HepG2 (cell line): ENCODE data around the gene ST6GALNAC4. TPM values are rescaled to one million over a fixed set of nuclear protein-coding genes. Genes with fewer than 3 reads are reported as not detected.

Source experiments
- ATAC-seq: fragments of 200-7000 bp; cut with Tn5 transposase; 3 replicates; pipeline ENCODE4 v1.9.1; 2020; ENCODE audit warnings: mild to moderate bottlenecking, moderate library complexity
- BruUV-seq: library from RNA; stranded (reverse); fragments of 400-500 nt; replicated peaks from 2 replicates; lab custom pipeline; 2021; lab: Mats Ljungman, UMichigan
- CTCF ChIA-PET: fragments of 300-600 bp; formaldehyde crosslinking; extraction: SDS; loops from one replicate; lab custom pipeline; 2021; ENCODE audit warnings: low total read pairs, inconsistent platforms, low intra/inter-chr PET ratio; lab: Yijun Ruan, JAX
- POLR2A ChIA-PET: fragments of 350-600 bp; sonication (Branson Sonifier 250); formaldehyde crosslinking; loops from one replicate; lab custom pipeline; 2020; ENCODE audit warnings: antibody characterized with exemption, inconsistent platforms; lab: Yijun Ruan, JAX
- DNase-seq: peaks from one replicate; pipeline ENCODE4 v3.0.0-alpha.2; 2015; ENCODE audit warnings: low spot score
- FAIRE-seq: peaks from 3 replicates; lab custom pipeline; 2011; peaks lifted over from hg19 to GRCh38; lab: Jason Lieb, UNC
- H2AFZ ChIP-seq: one replicate; pipeline ENCODE4 v1.6.1; 2011; ENCODE audit warnings: low read length, inconsistent platforms
- H3K27ac ChIP-seq: fragments of 300-600 bp; 3 replicates; pipeline ENCODE4 v1.8.0; 2011; ENCODE audit warnings: mixed run types, mild to moderate bottlenecking, mixed read lengths, low read length, inconsistent platforms; ENCODE audit not compliant: insufficient read depth; ENCODE audit errors: extremely low read length
- H3K27me3 ChIP-seq, 2 experiments: fragments of 200-600 bp in 1 of 2; 2 replicates in 1 of 2; 3 replicates in 1 of 2; pipeline versions ENCODE4 v1.6.0 to v1.8.0; 2011; ENCODE audit warnings: low read length in 2 of 2, mild to moderate bottlenecking in 2 of 2, moderate library complexity in 2 of 2, inconsistent platforms in 1 of 2; ENCODE audit not compliant: insufficient read depth in 2 of 2, control insufficient read depth in 1 of 2
- H3K36me3 ChIP-seq, 2 experiments: fragments of 200-600 bp in 1 of 2; replicated peaks in 1 of 2; 2 replicates in 1 of 2; 3 replicates in 1 of 2; pipeline versions ENCODE4 v1.5.1 to v1.8.0; 2011; ENCODE audit warnings: low read length in 2 of 2, inconsistent platforms in 1 of 2; ENCODE audit not compliant: insufficient read depth in 2 of 2, control insufficient read depth in 1 of 2
- H3K4me1 ChIP-seq: 2 replicates; pipeline ENCODE4 v1.5.1; 2012; ENCODE audit warnings: low read length, inconsistent platforms; ENCODE audit not compliant: insufficient read depth
- H3K4me2 ChIP-seq: 2 replicates; pipeline ENCODE4 v1.6.0; 2011; ENCODE audit warnings: low read depth, low read length, inconsistent platforms
- H3K4me3 ChIP-seq, 3 experiments: fragments of 200-600 bp in 1 of 3; sonication (generic), shearing (Covaris generic) in 1 of 3; replicated peaks in 1 of 3; 2 replicates each; pipeline ENCODE4 v1.5.1; 2011 to 2016; ENCODE audit warnings: low read length in 3 of 3, inconsistent platforms in 2 of 3, low read depth in 2 of 3, mild to moderate bottlenecking in 2 of 3, control low read depth in 1 of 3, mixed read lengths in 1 of 3; ENCODE audit not compliant: insufficient read depth in 1 of 3
- H3K79me2 ChIP-seq: one replicate; pipeline ENCODE4 v1.6.1; 2011; ENCODE audit warnings: low read length, inconsistent platforms; ENCODE audit not compliant: insufficient read depth
- H3K9ac ChIP-seq: 2 replicates; pipeline ENCODE4 v1.6.0; 2011; ENCODE audit warnings: mild to moderate bottlenecking, low read depth, low read length, inconsistent platforms; ENCODE audit not compliant: insufficient read depth
- H3K9me3 ChIP-seq: 2 replicates; pipeline ENCODE4 v1.5.1; 2012; ENCODE audit warnings: mild to moderate bottlenecking, low read length
- H4K20me1 ChIP-seq: 2 replicates; pipeline ENCODE4 v1.6.0; 2011; ENCODE audit warnings: inconsistent platforms, mild to moderate bottlenecking, low read length, moderate library complexity; ENCODE audit not compliant: insufficient read depth
- EEA1 ChIP-seq: sonication (generic); formaldehyde crosslinking; IDR thresholded peaks from 2 replicates; pipeline ENCODE4 v1.5.1; 2020; ENCODE audit warnings: mild to moderate bottlenecking, missing genetic modification reagents, borderline replicate concordance
- EED ChIP-seq: sonication (generic); formaldehyde crosslinking; IDR thresholded peaks from 2 replicates; pipeline ENCODE4 v1.5.0; 2020; ENCODE audit warnings: mild to moderate bottlenecking, missing genetic modification reagents
- HMG20B ChIP-seq: conservative IDR thresholded peaks from 2 replicates; pipeline ENCODE4 v1.6.1; 2016; ENCODE audit warnings: missing genetic modification reagents, missing compliant biosample characterization
- JDP2 ChIP-seq: sonication (generic); formaldehyde crosslinking; IDR thresholded peaks from 2 replicates; pipeline ENCODE4 v1.8.1; 2022; ENCODE audit warnings: missing genetic modification reagents, borderline replicate concordance
- KDM2A ChIP-seq: sonication (generic); formaldehyde crosslinking; IDR thresholded peaks from 2 replicates; pipeline ENCODE4 v1.4.0; 2020; ENCODE audit warnings: low read depth, missing genetic modification reagents, borderline replicate concordance
- MIER3 ChIP-seq: IDR thresholded peaks from 2 replicates; pipeline ENCODE4 v1.6.1; 2016; ENCODE audit warnings: missing compliant biosample characterization, borderline replicate concordance
- SMARCE1 ChIP-seq: fragments of 450-650 bp; IDR thresholded peaks from 2 replicates; pipeline ENCODE4 v1.6.1; 2017; ENCODE audit warnings: borderline replicate concordance
- TAF15 ChIP-seq: fragments of 200-400 bp; formaldehyde crosslinking; IDR thresholded peaks from one replicate; pipeline ENCODE4 v1.6.1; 2018; ENCODE audit warnings: mild to moderate bottlenecking, low read depth, low read length; ENCODE audit not compliant: poor library complexity, severe bottlenecking
- TEAD3 ChIP-seq: optimal IDR thresholded peaks from 2 replicates; pipeline ENCODE3; 2016; ENCODE audit warnings: borderline replicate concordance
- TOE1 ChIP-seq: sonication (generic); formaldehyde crosslinking; IDR thresholded peaks from 2 replicates; pipeline ENCODE4 v1.4.0; 2020; ENCODE audit warnings: mild to moderate bottlenecking, missing genetic modification reagents
- ZBTB20 ChIP-seq: sonication (generic); formaldehyde crosslinking; IDR thresholded peaks from 2 replicates; pipeline ENCODE4 v1.8.1; 2023; ENCODE audit warnings: missing genetic modification reagents, low read depth, mild to moderate bottlenecking, borderline replicate concordance
- ZBTB7B ChIP-seq: sonication (generic); formaldehyde crosslinking; IDR thresholded peaks from 2 replicates; pipeline ENCODE4 v1.4.0; 2020; ENCODE audit warnings: missing genetic modification reagents
- ZFP41 ChIP-seq: sonication (generic); formaldehyde crosslinking; IDR thresholded peaks from 2 replicates; pipeline ENCODE4 v1.4.0; 2020; ENCODE audit warnings: mild to moderate bottlenecking, missing genetic modification reagents, borderline replicate concordance
- ZFY ChIP-seq: sonication (generic); formaldehyde crosslinking; IDR thresholded peaks from 2 replicates; pipeline ENCODE4 v1.4.0; 2020; ENCODE audit warnings: missing genetic modification reagents
- ZNF138 ChIP-seq: sonication (generic); formaldehyde crosslinking; IDR thresholded peaks from 2 replicates; pipeline ENCODE4 v1.5.0; 2020; ENCODE audit warnings: mild to moderate bottlenecking, low read depth, missing genetic modification reagents
- ZNF263 ChIP-seq: sonication (generic); formaldehyde crosslinking; IDR thresholded peaks from 2 replicates; pipeline ENCODE4 v1.4.0; 2020; ENCODE audit warnings: missing genetic modification reagents
- ZNF362 ChIP-seq: sonication (generic); formaldehyde crosslinking; IDR thresholded peaks from 2 replicates; pipeline ENCODE4 v1.4.0; 2020; ENCODE audit warnings: missing genetic modification reagents, mild to moderate bottlenecking, borderline replicate concordance
- ZNF704 ChIP-seq: sonication (generic); formaldehyde crosslinking; IDR thresholded peaks from 2 replicates; pipeline ENCODE4 v1.8.1; 2023; ENCODE audit warnings: mild to moderate bottlenecking, inconsistent platforms, moderate library complexity, missing genetic modification reagents, borderline replicate concordance
- ZNF710 ChIP-seq: sonication (generic); formaldehyde crosslinking; IDR thresholded peaks from 2 replicates; pipeline ENCODE4 v1.5.0; 2020; ENCODE audit warnings: mild to moderate bottlenecking, missing genetic modification reagents, borderline replicate concordance
- WGBS: methylation state at CpG from one replicate; pipeline ENCODE4 v1.1.6; 2017; ENCODE audit warnings: low lambda C conversion rate; 5-methylcytosine and 5-hydroxymethylcytosine counted together
- in situ Hi-C: cut with HindIII; loops from 2 replicates; pipeline ENCODE4 v1.10.0; 2017; ENCODE audit warnings: low pct_unique_long_range_greater_than_20kb; ENCODE audit not compliant: extremely low pct_ligation_motif_present
- intact Hi-C: fragments of 100-400 bp; cut with micrococcal nuclease; formaldehyde crosslinking; loops from one replicate; pipeline ENCODE4 v1.10.0; 2022; ENCODE audit not compliant: unreplicated experiment
- polyA plus RNA-seq, 8 experiments: library from polyadenylated mRNA; depleted of rRNA in 3 of 8; stranded (reverse) in 7 of 8; unstranded in 1 of 8; fragments of >200 nt; fragmentation: Illumina TruSeq in 4 of 8; extraction: Trizol in 4 of 8; gene quantifications; 2 replicates each; pipeline versions ENCODE4 v1.2.1 to v1.2.3, GENCODE V29; 2011 to 2016; ENCODE audit warnings: low read depth in 4 of 8, missing spikeins in 1 of 8, mixed read lengths in 1 of 8; ENCODE audit not compliant: insufficient read depth in 1 of 8
- total RNA-seq, 5 experiments: library from RNA; depleted of rRNA; stranded (reverse); fragments of >200 nt; fragmentation: Illumina TruSeq; extraction: Trizol; gene quantifications; 2 replicates each; pipeline ENCODE4 v1.2.3, GENCODE V29; 2016; ENCODE audit warnings: low read depth in 1 of 5

Gene ST6GALNAC4
- total and polyA plus RNA-seq, 2 of the 13 experiments (the other 11 are each of a cell fraction or from before 2014, with no cell fraction given), result 18.8 to 27.7 TPM

GRCh38 chr9:127898433-127899127 lies 18.3 kb downstream of the ST6GALNAC4 start:
- BruUV-seq, result no TSS peak
- peaks cover 5% of the 10 kb centered on the region for H3K9me3 ChIP-seq
- WGBS, result 3% methylated on average over 11 of the region's 32 CpGs
- DNase-seq (peak; percentile 50), ATAC-seq (peak; percentile 53), FAIRE-seq (peak; percentile 32)
- in situ Hi-C loops, result no loop called here
- intact Hi-C loops, result no loop called here
- peak overlapping the region; percentile 84 for H3K4me2 ChIP-seq
- H3K4me3 ChIP-seq, result peak overlapping the region; percentile 89 to 95 (median 95)
- no peak overlapping the region for H2AFZ ChIP-seq
- H3K27me3 ChIP-seq, result no peaks in the 10 kb centered on the region
- peaks cover 56% of the 10 kb centered on the region for H3K4me1 ChIP-seq
- H3K79me2 ChIP-seq, result peaks cover 19% of the 10 kb centered on the region
- peak overlapping the region; percentile 91 for H3K27ac ChIP-seq
- ChIA-PET CTCF (no interaction called here), POLR2A (interaction anchor here (0.8 to 3.8 kb wide), 7 partner anchors 9 to 164 kb away, joined by 3 to 55 read pairs (median 8); partner anchors contain the start of genes ST6GALNAC4 and TOR2A)
- H3K36me3 ChIP-seq, result peaks cover 18 to 29% of the 10 kb centered on the region in 2 experiments
- peak overlapping the region; percentile 81 for H3K9ac ChIP-seq
- H4K20me1 ChIP-seq, result no peaks in the 10 kb centered on the region
- TF ChIP-seq ZNF710 (CRISPR knock-in tag), result 0 out of 2 replicates have a peak, but pooled peaks have one; percentile 70
- peak; percentile 58 for TF ChIP-seq TEAD3 (CRISPR knock-in tag)
- peak; percentile 84 for TF ChIP-seq ZNF263 (CRISPR knock-in tag)
- no peak for TF ChIP-seq TAF15
- no peak for TF ChIP-seq ZNF704 (CRISPR knock-in tag)
- no peak for TF ChIP-seq MIER3 (CRISPR knock-in tag)
- TF ChIP-seq KDM2A (CRISPR knock-in tag), result peak; percentile 33; the same call in 1 of the 2 replicates
- no peak for TF ChIP-seq EED (CRISPR knock-in tag)
- TF ChIP-seq TOE1 (CRISPR knock-in tag), result no peak
- peak; percentile 51; the same call in 1 of the 2 replicates for TF ChIP-seq ZFY (CRISPR knock-in tag)
- TF ChIP-seq ZNF362, result no peak
- TF ChIP-seq SMARCE1, result no peak
- no peak for TF ChIP-seq ZBTB20 (CRISPR knock-in tag)
- 0 out of 2 replicates have a peak, but pooled peaks have one; percentile 44 for TF ChIP-seq EEA1 (CRISPR knock-in tag)
- peak; percentile 75; the same call in 1 of the 2 replicates for TF ChIP-seq ZNF138 (CRISPR knock-in tag)
- no peak for TF ChIP-seq HMG20B (CRISPR knock-in tag)
- peak; percentile 80; the same call in 1 of the 2 replicates for TF ChIP-seq ZBTB7B
- 0 out of 2 replicates have a peak, but pooled peaks have one; percentile 34 for TF ChIP-seq ZFP41 (CRISPR knock-in tag)
- TF ChIP-seq JDP2 (CRISPR knock-in tag), result no peak
